Stomach (tissue), 9 donors: ENCODE results near the gene PLCL2. TPM values are rescaled to one million over a fixed set of nuclear protein-coding genes. Genes with fewer than 3 reads are reported as not detected.

Experiments
- DNase-seq, 2 donors: peaks; one replicate each; pipeline versions ENCODE4 v3.0.0 to v3.0.0-alpha.2; 2013 to 2019
- H3K27ac ChIP-seq, 5 donors: fragments of 200-600 bp in 4 of 5; sonication (generic) in 4 of 5; one replicate each; pipeline ENCODE4 v1.5.1; 2013 to 2019; ENCODE audit warnings: mild to moderate bottlenecking in 1 of 5, moderate library complexity in 1 of 5
- H3K27me3 ChIP-seq, 3 donors: fragments of 200-600 bp; sonication (generic); one replicate each; pipeline ENCODE4 v1.5.1; 2017 to 2019; ENCODE audit warnings: mixed run types in 1 of 3
- H3K36me3 ChIP-seq, 4 donors: fragments of 200-600 bp; sonication (generic); 1 replicate in 3 of 4; 2 replicates in 1 of 4; pipeline ENCODE4 v1.5.1; 2016 to 2019
- H3K4me1 ChIP-seq, 4 donors: fragments of 200-600 bp; sonication (generic); one replicate each; pipeline ENCODE4 v1.5.1; 2016 to 2019
- H3K4me3 ChIP-seq, 4 donors: fragments of 200-600 bp; sonication (generic) in 3 of 4; one replicate each; pipeline ENCODE4 v1.5.1; 2016 to 2019; ENCODE audit warnings: mild to moderate bottlenecking in 1 of 4
- H3K9me3 ChIP-seq, 4 donors: fragments of 200-600 bp; sonication (generic); one replicate each; pipeline ENCODE4 v1.5.1; 2016 to 2019
- CTCF ChIP-seq, 7 experiments: fragments of 450-650 bp in 4 of 7; fragments of 200-600 bp in 3 of 7; sonication (generic) in 3 of 7; IDR thresholded peaks; one replicate each; pipeline ENCODE4 v1.5.1; 2016 to 2019; ENCODE audit warnings: antibody characterized with exemption in 7 of 7, control low read depth in 2 of 7, mild to moderate bottlenecking in 1 of 7
- EP300 ChIP-seq: sonication (generic); formaldehyde crosslinking; IDR thresholded peaks from one replicate; pipeline ENCODE4 v1.6.1; 2017; ENCODE audit warnings: antibody characterized with exemption
- POLR2A ChIP-seq, 4 donors: fragments of 450-650 bp; IDR thresholded peaks; one replicate each; pipeline ENCODE4 v1.6.1; 2016; ENCODE audit warnings: antibody characterized with exemption in 4 of 4, control low read depth in 2 of 4, mild to moderate bottlenecking in 1 of 4, moderate library complexity in 1 of 4
- POLR2AphosphoS5 ChIP-seq, 3 donors: sonication (generic); formaldehyde crosslinking; IDR thresholded peaks; one replicate each; pipeline ENCODE4 v1.6.1; 2016; ENCODE audit warnings: antibody characterized with exemption in 3 of 3
- whole genome bisulfite sequencing, 5 donors: extraction: QIAGEN DNeasy Blood & Tissue Kit in 3 of 5; methylation state at CpG; one replicate each; pipeline versions ENCODE4 v1.1.5 to v1.1.7; 2013 to 2018; 5-methylcytosine and 5-hydroxymethylcytosine counted together
- intact Hi-C: fragments of 100-400 bp; cut with DNase I; formaldehyde crosslinking; loops from one replicate; pipeline ENCODE4 v1.15.1; 2023; ENCODE audit warnings: low total_unique reads
- polyA plus RNA-seq, 3 donors: library from polyadenylated mRNA; stranded (reverse); fragments of 200-250 nt; gene quantifications; one replicate each; pipeline ENCODE4 v1.2.3, GENCODE V29; 2013
- total RNA-seq, 5 donors: library from RNA; depleted of rRNA; stranded (reverse); fragments of >200 nt; gene quantifications; one replicate each; pipeline versions ENCODE4 v1.1.0 to v1.2.3, GENCODE V29; 2014 to 2016
- donor health status: healthy with polysubstance abuse.
- donor health status: Bipolar disorder and iron deficiency.
- donor health status: healthy.

PLCL2 gene
- total and polyA plus RNA-seq, 8 donors = 1.0 to 34.9 (median 5.7) TPM

DNA sequence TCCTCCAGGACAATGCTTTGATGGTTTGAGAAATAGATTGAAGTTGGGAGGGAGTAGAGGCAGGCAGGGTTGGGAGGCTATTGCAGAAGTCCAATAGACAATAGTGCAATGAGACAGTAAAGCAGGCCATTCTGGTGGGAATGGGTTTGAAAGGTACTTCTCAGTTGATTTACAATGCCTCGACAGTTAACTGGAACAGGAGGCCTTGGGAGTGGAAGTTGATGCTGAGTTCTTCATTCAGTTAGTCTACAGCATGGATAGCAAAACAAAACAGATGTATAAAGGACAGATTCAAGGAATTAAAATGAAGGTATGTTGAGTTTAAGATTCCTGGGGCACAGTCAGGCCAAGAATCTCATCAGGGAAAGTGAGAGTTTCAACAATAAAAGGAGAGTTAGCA, 6.8 kb upstream of the PLCL2 start:
- no peak for TF ChIP-seq CTCF (IDR thresholded peaks at IDR 0.05)
- TF ChIP-seq POLR2AphosphoS5 (IDR thresholded peaks at IDR 0.05) = no peak
- TF ChIP-seq EP300 = no peak
- TF ChIP-seq POLR2A (IDR thresholded peaks at IDR 0.05) = no peak
- WGBS, 5 donors = 89 to 100% (median 97%) methylated on average over 1 of the region's 1 CpG
- intact Hi-C loops = no loop called here
- DNase-seq = no peak
- Histone ChIP-seq H3K4me3 (no peak overlapping the region), H3K9me3 (no peaks in the 10 kb centered on the region), H3K27ac (peak overlapping the region in 2 of 5 donors; percentile 22 to 41), H3K27me3 (no peaks in the 10 kb centered on the region), H3K4me1 (peaks cover 0 to 13% (median under 1%) of the 10 kb centered on the region in 4 donors), H3K36me3 (no peaks in the 10 kb centered on the region)

- Histone ChIP-seq H3K27ac (peak overlapping the region in 2 of 5 donors; percentile 91 to 92), H3K36me3 (no peaks in the 10 kb centered on the region)
Measured at GRCh38 chr3:16881896-16882630, 2.7 kb upstream of the PLCL2 start.

DNA sequence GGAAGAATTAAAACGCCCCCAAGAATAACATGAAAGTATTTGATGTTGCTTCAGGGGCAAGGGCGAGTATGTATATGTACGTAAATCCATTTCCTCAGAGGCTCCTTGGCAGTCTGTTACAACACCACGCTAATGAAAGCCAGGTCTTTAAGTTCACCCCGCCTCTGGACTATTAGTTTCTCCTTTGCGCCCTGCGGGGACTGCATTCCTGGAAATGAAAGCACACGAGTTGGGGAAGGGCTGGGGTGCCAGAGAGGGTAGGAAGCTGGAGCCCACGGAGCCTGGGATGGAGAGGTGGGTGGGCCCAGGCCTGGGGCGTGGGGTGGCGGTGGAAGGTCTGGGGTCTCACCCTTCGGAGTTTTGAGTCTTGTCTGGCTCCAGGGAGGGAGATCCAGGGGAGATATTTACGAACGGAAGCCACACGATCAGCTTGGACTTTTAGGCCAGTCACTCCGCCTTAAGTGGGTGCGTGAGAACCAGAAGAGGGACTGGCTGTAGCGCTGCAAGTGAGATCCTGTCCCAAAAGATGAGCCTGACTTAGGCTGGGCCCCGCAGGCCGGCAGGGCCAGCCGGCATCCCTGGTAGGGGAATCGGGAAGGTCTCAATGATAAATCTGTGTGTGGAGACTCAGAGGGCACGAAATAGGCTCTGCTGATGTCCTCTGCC, 1.6 kb upstream of the PLCL2 start:
- Histone ChIP-seq H3K27me3 (no peaks in the 10 kb centered on the region), H3K4me3 (peak overlapping the region in 2 of 4 donors; percentile 11 to 90), H3K36me3 (no peaks in the 10 kb centered on the region), H3K27ac (peak overlapping the region in 4 of 5 donors; percentile 76 to 94 (median 92)), H3K4me1 (peaks cover 0 to 43% (median 24%) of the 10 kb centered on the region in 4 donors), H3K9me3 (no peaks in the 10 kb centered on the region)
- TF ChIP-seq EP300 = no peak
- no peak for TF ChIP-seq POLR2A (IDR thresholded peaks at IDR 0.05)
- TF ChIP-seq CTCF (IDR thresholded peaks at IDR 0.05) = no peak
- no peak for TF ChIP-seq POLR2AphosphoS5 (IDR thresholded peaks at IDR 0.05)
- DNase-seq = peak in 1 of 2 donors; percentile 59
- intact Hi-C loops = loop anchor here (10.0 kb wide), 1 partner anchor 152 kb away; no protein-coding TSS in a partner anchor
- 79 to 87% (median 82%) methylated on average over 23 of the region's 23 CpGs for WGBS, 5 donors

More at GRCh38 chr3:16881896-16882630, 2.7 kb upstream of the PLCL2 start:
- no peak for DNase-seq
- no peaks in the 10 kb centered on the region for H3K9me3 ChIP-seq
- no peak overlapping the region for H3K4me3 ChIP-seq
- intact Hi-C loops = loop anchor here (10.0 kb wide), 1 partner anchor 153 kb away; no protein-coding TSS in a partner anchor
- no peak for TF ChIP-seq POLR2AphosphoS5 (IDR thresholded peaks at IDR 0.05)
- no peak for TF ChIP-seq CTCF (IDR thresholded peaks at IDR 0.05)
- TF ChIP-seq EP300 = no peak
- no peak for TF ChIP-seq POLR2A (IDR thresholded peaks at IDR 0.05)
- H3K4me1 ChIP-seq = peaks cover 0 to 32% (median 19%) of the 10 kb centered on the region in 4 donors
- no peaks in the 10 kb centered on the region for H3K27me3 ChIP-seq
- WGBS, 5 donors = 70 to 84% (median 81%) methylated on average over 6 of the region's 6 CpGs

DNA sequence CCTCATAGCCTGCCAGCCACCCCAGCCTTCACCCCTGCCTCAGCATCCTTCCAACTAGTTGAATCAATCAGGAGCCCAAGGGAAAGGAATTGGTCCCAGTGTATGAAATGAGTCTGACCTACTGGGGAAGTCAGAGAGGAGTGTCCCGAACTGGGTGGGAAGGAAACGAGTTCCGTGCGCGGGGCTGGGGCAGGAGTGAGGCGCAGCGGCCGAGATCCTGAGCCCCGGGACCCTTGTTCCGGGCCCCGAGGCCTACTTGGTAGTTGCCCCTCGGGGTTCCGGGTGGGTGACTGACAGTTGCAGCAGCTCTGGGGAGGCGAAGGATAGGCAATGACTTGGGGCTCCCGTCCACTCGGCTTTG, 1.1 kb upstream of the PLCL2 start:
- Histone ChIP-seq H3K36me3 (no peaks in the 10 kb centered on the region), H3K27me3 (no peaks in the 10 kb centered on the region), H3K27ac (peak overlapping the region; percentile 76 to 94 (median 92)), H3K4me3 (peak overlapping the region; percentile 67 to 90 (median 80)), H3K9me3 (no peaks in the 10 kb centered on the region), H3K4me1 (peaks cover 2 to 48% (median 26%) of the 10 kb centered on the region in 4 donors)
- WGBS, 5 donors = 69 to 88% (median 71%) methylated on average over 16 of the region's 16 CpGs
- TF ChIP-seq POLR2A (IDR thresholded peaks at IDR 0.05) (no peak), EP300 (no peak), POLR2AphosphoS5 (IDR thresholded peaks at IDR 0.05) (no peak), CTCF (IDR thresholded peaks at IDR 0.05) (no peak)
- intact Hi-C loops = loop anchor here (10.0 kb wide), 1 partner anchor 151 kb away; no protein-coding TSS in a partner anchor
- no peak for DNase-seq
